Stimulated activated CD8-positive, alpha-beta memory T cell treated with anti-CD3 and anti-CD28 coated beads, Interleukin-7, amount 100 ng/mL, for 24 hours (primary cell): Measurements from ENCODE around the gene MYO3B.

Source experiments
- DNase-seq: peaks from one replicate; pipeline ENCODE4 v3.0.0-alpha.2; 2020; ENCODE audit warnings: low read depth

Gene MYO3B

DNA sequence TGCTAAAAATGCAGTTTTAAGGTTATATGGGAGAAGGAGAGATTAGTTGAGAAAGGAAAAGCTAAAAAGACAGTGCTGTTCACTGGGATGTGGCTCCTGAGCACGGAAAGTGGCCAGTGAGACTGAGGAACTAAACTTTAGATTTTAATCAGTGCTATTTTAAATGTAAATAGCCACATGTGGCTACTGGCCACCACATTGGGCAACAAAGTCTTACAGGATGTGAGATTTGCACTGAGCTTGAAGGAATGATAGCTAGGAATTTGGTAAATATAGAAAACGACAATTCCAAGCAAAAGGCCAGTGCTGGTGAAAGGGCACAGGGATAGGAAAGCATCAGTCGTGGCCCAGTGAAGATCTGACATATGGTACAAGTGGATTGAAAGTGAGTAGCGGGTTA, 523.1 kb downstream of the MYO3B start:
- no peak for DNase-seq

DNA sequence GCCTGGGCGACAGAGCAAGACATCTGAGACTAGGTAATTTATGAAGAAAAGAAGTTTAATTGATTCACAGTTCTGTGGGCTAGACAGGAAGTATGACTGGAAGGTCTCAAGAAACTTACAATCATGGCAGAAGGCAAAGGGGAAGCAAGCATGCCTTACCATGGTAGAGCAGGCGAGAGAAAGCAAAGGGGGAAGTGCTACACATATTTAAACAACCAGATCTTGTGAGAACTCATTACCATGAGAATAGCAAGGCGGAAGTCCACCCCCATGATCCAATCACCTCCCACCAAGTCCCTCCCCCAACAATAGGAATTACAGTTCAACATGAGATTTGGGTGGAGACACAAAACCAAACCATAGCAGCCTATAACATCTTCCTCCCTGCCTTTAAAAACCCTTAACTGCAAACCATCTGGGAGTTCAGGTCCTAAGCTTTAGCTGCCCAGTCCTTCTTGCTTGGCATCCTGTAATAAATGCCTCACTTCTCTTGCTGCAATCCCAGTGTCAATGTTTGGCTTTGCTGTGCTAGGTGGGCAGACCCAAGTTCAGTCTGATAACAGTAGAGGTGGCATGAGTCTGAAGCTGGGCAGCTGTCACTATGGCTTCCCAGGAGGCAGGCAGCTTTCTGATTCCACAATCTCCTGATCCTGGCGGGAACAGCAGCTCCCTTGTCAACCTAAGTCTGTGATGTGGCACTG, 526.0 kb downstream of the MYO3B start:
- DNase-seq: no peak
